Erythroblast (primary cell): Measurements from ENCODE around the gene DCPS.

Source experiments
- GATA1 ChIP-seq: IDR thresholded peaks from 2 replicates; pipeline ENCODE4 v1.6.1; 2011; ENCODE audit warnings: low read depth, mild to moderate bottlenecking, control low read depth, low read length, moderate library complexity
- POLR2A ChIP-seq: IDR thresholded peaks from 2 replicates; pipeline ENCODE4 v1.6.1; 2011; ENCODE audit warnings: mild to moderate bottlenecking, low read length

DNA sequence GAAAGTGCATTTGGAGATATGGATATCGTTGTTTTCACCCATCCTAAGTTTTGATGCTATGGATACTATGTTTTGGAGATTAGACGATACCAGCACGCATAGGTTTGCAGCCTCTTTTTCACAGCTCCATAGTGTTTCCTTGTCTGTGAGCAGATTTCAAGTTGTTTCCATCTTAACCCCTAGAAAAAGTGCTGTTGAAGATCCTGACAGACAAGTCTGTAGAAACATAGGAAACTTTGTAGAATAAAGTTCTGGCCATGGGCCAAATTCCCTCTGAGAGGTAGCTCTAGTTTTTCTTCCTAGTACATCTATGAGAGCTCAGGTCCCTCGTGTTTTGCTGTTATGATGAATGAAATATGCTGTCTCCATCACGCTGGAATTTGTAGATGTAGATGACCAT is 84.0 kb downstream of the DCPS start:
- TF ChIP-seq POLR2A, result no peak
- no peak for TF ChIP-seq GATA1
